ENCODE results near the gene FCGR3B.
"Not testable (repeated sequence)": the region's sequence is repeated elsewhere in the genome, so short reads cannot be mapped to it uniquely, and the experiment has no call there.

- not testable (repeated sequence) for TF ChIP-seq CTCF, POLR2A (IDR thresholded peaks at IDR 0.05)
Observed at GRCh38 chr1:161663569-161663968, 32.6 kb upstream of the FCGR3B start.
